Measurements from ENCODE around the gene SMARCD3.

SMARCD3 gene

GRCh38 chr7:151213826-151214225, 34.7 kb downstream of the SMARCD3 start:
- no peaks in the 10 kb centered on the region for H3K9me3 ChIP-seq
- H3K4me3 ChIP-seq = no peak overlapping the region
- H3K27me3 ChIP-seq = no peaks in the 10 kb centered on the region
- no peaks in the 10 kb centered on the region for H3K4me1 ChIP-seq
- H3K27ac ChIP-seq = no peak overlapping the region
- DNase-seq = no peak
- peaks cover 61 to 72% (median 69%) of the 10 kb centered on the region in 3 donors for H3K36me3 ChIP-seq
- intact Hi-C loops (cut with DNase I; ENCODE audit: low total_unique reads) = no loop called here
- no peak for TF ChIP-seq CTCF (IDR thresholded peaks at IDR 0.05)

- Histone ChIP-seq H3K9me3 (no peaks in the 10 kb centered on the region), H3K27me3 (no peaks in the 10 kb centered on the region), H3K27ac (no peak overlapping the region), H3K4me1 (no peaks in the 10 kb centered on the region), H3K36me3 (peaks cover 49 to 60% (median 57%) of the 10 kb centered on the region in 3 donors), H3K4me3 (no peak overlapping the region)
- no peak for TF ChIP-seq CTCF (IDR thresholded peaks at IDR 0.05)
- no peak for DNase-seq
- intact Hi-C loops (cut with DNase I; ENCODE audit: low total_unique reads) = no loop called here
These were observed 35.9 kb downstream of the SMARCD3 start for GRCh38 chr7:151212626-151213025.

- intact Hi-C loops (cut with DNase I; ENCODE audit: low total_unique reads) = no loop called here
- no peak overlapping the region for H3K27ac ChIP-seq
- no peak for DNase-seq
These were observed 37.2 kb downstream of the SMARCD3 start for GRCh38 chr7:151211155-151211772.

GRCh38 chr7:151210087-151210854, 38.2 kb downstream of the SMARCD3 start, which contains the start of gene H2BK1:
Gene H2BK1 (minus strand): TSS chr7:151210488. CDS start chr7:151210318, 170 bp downstream.
- peaks cover 0 to 9% of the 10 kb centered on the region in 2 donors for H3K27me3 ChIP-seq
- TF ChIP-seq CTCF (IDR thresholded peaks at IDR 0.05) = no peak
- H3K4me1 ChIP-seq = no peaks in the 10 kb centered on the region
- intact Hi-C loops (cut with DNase I; ENCODE audit: low total_unique reads) = no loop called here
- H3K36me3 ChIP-seq = peaks cover 28 to 37% (median 33%) of the 10 kb centered on the region in 3 donors
- DNase-seq = no peak
- no peaks in the 10 kb centered on the region for H3K9me3 ChIP-seq
- H3K4me3 ChIP-seq = no peak within 1 kb of the TSS
- no peak within 1 kb of the TSS for H3K27ac ChIP-seq

More at GRCh38 chr7:151211155-151211772, 37.2 kb downstream of the SMARCD3 start:
- Histone ChIP-seq H3K4me1 (no peaks in the 10 kb centered on the region), H3K9me3 (no peaks in the 10 kb centered on the region), H3K27me3 (peaks cover 0 to 4% of the 10 kb centered on the region in 2 donors), H3K4me3 (no peak overlapping the region), H3K36me3 (peaks cover 38 to 47% (median 43%) of the 10 kb centered on the region in 3 donors)
- no peak for TF ChIP-seq CTCF (IDR thresholded peaks at IDR 0.05)

- DNase-seq = no peak
- no peak overlapping the region for H3K27ac ChIP-seq
- intact Hi-C loops (cut with DNase I; ENCODE audit: low total_unique reads) = no loop called here
- H3K4me3 ChIP-seq = no peak overlapping the region
- H3K9me3 ChIP-seq = no peaks in the 10 kb centered on the region
- peaks cover 0 to 16% of the 10 kb centered on the region in 2 donors for H3K27me3 ChIP-seq
- TF ChIP-seq CTCF (IDR thresholded peaks at IDR 0.05) = no peak
- no peaks in the 10 kb centered on the region for H3K4me1 ChIP-seq
- H3K36me3 ChIP-seq = peaks cover 22 to 30% (median 26%) of the 10 kb centered on the region in 3 donors
These were observed 38.9 kb downstream of the SMARCD3 start for GRCh38 chr7:151209588-151209987.
